Measurements from ENCODE around the gene XPNPEP2.

Gene XPNPEP2

DNA sequence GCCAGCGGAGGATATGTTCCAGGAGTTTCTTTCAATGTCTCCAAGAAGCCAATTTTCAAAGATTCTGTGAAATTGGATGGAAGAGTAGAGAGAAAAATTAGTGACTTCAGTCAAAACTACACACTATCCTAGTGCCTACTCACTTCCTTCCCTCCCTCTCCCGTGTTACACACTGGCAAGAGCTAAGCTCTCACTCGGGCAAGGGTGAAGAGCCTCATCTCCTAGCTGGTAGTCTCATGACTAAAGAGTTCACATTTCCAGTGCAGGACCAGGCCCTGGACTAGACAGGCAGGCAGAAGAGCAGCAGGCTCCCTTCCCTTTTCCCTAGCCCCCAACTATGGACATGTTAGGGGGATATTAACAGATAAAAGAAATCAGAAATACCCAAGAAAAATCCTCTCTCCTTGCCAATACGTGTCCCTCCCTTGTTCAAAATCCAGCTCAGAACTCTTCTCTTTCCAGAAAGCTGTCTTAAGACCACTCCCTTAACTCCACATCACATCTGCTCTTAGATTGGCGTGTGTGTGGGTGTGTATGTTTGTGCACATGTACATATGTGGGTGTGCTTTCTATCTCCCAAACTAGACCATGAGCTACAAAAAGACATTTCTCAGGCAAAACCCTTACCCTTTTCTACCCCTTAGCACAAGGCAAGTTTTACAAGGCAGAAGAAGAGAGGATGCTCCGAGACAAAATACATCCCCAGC is 75.0 kb downstream of the XPNPEP2 start:
- Histone ChIP-seq H3K4me1 (no peaks in the 10 kb centered on the region), H3K36me3 (peaks cover 0 to 27% (median 14%) of the 10 kb centered on the region in 3 donors), H3K27ac (no peak overlapping the region), H3K9me3 (no peaks in the 10 kb centered on the region), H3K4me3 (no peak overlapping the region), H3K27me3 (no peaks in the 10 kb centered on the region)
- intact Hi-C loops (cut with DNase I; ENCODE audit: low total_unique reads), result no loop called here
- DNase-seq, result no peak
- TF ChIP-seq CTCF (IDR thresholded peaks at IDR 0.05), result no peak

GRCh38 chrX:129818123-129818522 is 79.3 kb downstream of the XPNPEP2 start:
- intact Hi-C loops (cut with DNase I; ENCODE audit: low total_unique reads), result no loop called here
- peaks cover 0 to 14% (median under 1%) of the 10 kb centered on the region in 3 donors for H3K36me3 ChIP-seq
- TF ChIP-seq CTCF (IDR thresholded peaks at IDR 0.05), result no peak
- no peaks in the 10 kb centered on the region for H3K9me3 ChIP-seq
- H3K4me1 ChIP-seq, result no peaks in the 10 kb centered on the region
- DNase-seq, result no peak
- H3K4me3 ChIP-seq, result no peak overlapping the region
- no peak overlapping the region for H3K27ac ChIP-seq
- no peaks in the 10 kb centered on the region for H3K27me3 ChIP-seq

Data from tibial artery (tissue), 4 donors.